Stimulated activated CD8-positive, alpha-beta memory T cell treated with anti-CD3 and anti-CD28 coated beads, Interleukin-15, amount 100 ng/mL, for 24 hours (primary cell): ENCODE measurements around the gene PEAK3.

Experiments
- DNase-seq: peaks from one replicate; pipeline ENCODE4 v3.0.0-alpha.2; 2020; ENCODE audit warnings: low read depth

Gene PEAK3

GRCh38 chr19:2282062-2282861 is at the start of gene PEAK3:
TSS of gene PEAK3 (minus strand) at chr19:2282175. CDS start at chr19:2280931, 1,244 bp downstream.
- no peak for DNase-seq

- no peak for DNase-seq
Observed at GRCh38 chr19:2330632-2331284, 48.8 kb upstream of the PEAK3 start.

- DNase-seq = no peak
Observed at GRCh38 chr19:2330255-2330631, 48.3 kb upstream of the PEAK3 start.

GRCh38 chr19:2329501-2329916 is 47.5 kb upstream of the PEAK3 start:
- DNase-seq = no peak

- DNase-seq = no peak
Observed at GRCh38 chr19:2329149-2329478, 47.1 kb upstream of the PEAK3 start.

- DNase-seq = peak; percentile 92
Observed at GRCh38 chr19:2328401-2329148, 46.6 kb upstream of the PEAK3 start, which contains the start of the genes LSM7 and SPPL2B. TSS of gene LSM7 (minus strand) at chr19:2328586. CDS start at chr19:2328566, 20 bp downstream. TSS of gene SPPL2B (plus strand) at chr19:2328684. CDS start at chr19:2328710, 26 bp downstream.

- DNase-seq = no peak
Observed at GRCh38 chr19:2327773-2328400, 45.9 kb upstream of the PEAK3 start.

- DNase-seq = no peak
Observed at GRCh38 chr19:2326699-2327360, 44.9 kb upstream of the PEAK3 start.

GRCh38 chr19:2325281-2326046 is 43.5 kb upstream of the PEAK3 start:
- no peak for DNase-seq

- DNase-seq = no peak
Observed at GRCh38 chr19:2324220-2324948, 42.4 kb upstream of the PEAK3 start.

GRCh38 chr19:2323707-2324106 is 41.7 kb upstream of the PEAK3 start:
- no peak for DNase-seq

- no peak for DNase-seq
Observed at GRCh38 chr19:2321565-2322283, 39.7 kb upstream of the PEAK3 start.

GRCh38 chr19:2320939-2321338 is 39.0 kb upstream of the PEAK3 start:
- DNase-seq = no peak

GRCh38 chr19:2320049-2320448 is 38.1 kb upstream of the PEAK3 start:
- DNase-seq = no peak

GRCh38 chr19:2319551-2319950 is 37.6 kb upstream of the PEAK3 start:
- DNase-seq = no peak

GRCh38 chr19:2318923-2319322 is 36.9 kb upstream of the PEAK3 start:
- no peak for DNase-seq

GRCh38 chr19:2317756-2318155 is 35.8 kb upstream of the PEAK3 start:
- no peak for DNase-seq

- DNase-seq = no peak
Observed at GRCh38 chr19:2317300-2317699, 35.3 kb upstream of the PEAK3 start.

- no peak for DNase-seq
Observed at GRCh38 chr19:2315818-2316353, 33.9 kb upstream of the PEAK3 start.
